ENCODE measurements around the gene TMBIM1.
A peak's percentile ranks its signal among the peaks of the same experiment; 100 is the strongest.

Gene TMBIM1

GRCh38 chr2:218326315-218326714 is 34.0 kb upstream of the TMBIM1 start:
- Histone ChIP-seq H3K4me3 (ENCODE audit: low read depth, low read length) (no peak overlapping the region), H3K9me3 (ENCODE audit: control insufficient read depth, insufficient read depth, low read depth, low read length) (no peaks in the 10 kb centered on the region), H3K36me3 (ENCODE audit: control insufficient read depth in 2 of 2, insufficient read depth in 1 of 2, low read length in 2 of 2) (no peaks in the 10 kb centered on the region), H3K4me1 (ENCODE audit: control insufficient read depth, insufficient read depth, low read length) (peaks cover 7% of the 10 kb centered on the region), H3K27ac (ENCODE audit: extremely low read depth, low read depth, low read length) (no peak overlapping the region)
- no peak for TF ChIP-seq KLF16 (tag by site-specific recombination; IDR thresholded peaks at IDR 0.05)
- no peak for TF ChIP-seq SCRT1 (tag by site-specific recombination; IDR thresholded peaks at IDR 0.05; ENCODE audit: borderline replicate concordance)
- TF ChIP-seq ZNF280C (tag by site-specific recombination; IDR thresholded peaks at IDR 0.05): no peak
- no peak for TF ChIP-seq ZNF555 (tag by site-specific recombination; conservative IDR thresholded peaks at IDR 0.05)
- TF ChIP-seq ZFHX2 (tag by site-specific recombination; conservative IDR thresholded peaks at IDR 0.05): no peak
- TF ChIP-seq ZNF394 (tag by site-specific recombination; IDR thresholded peaks at IDR 0.05; ENCODE audit: borderline replicate concordance): no peak
- no peak for TF ChIP-seq ZNF423 (tag by site-specific recombination; IDR thresholded peaks at IDR 0.05)
- ChIA-PET POLR2A (no interaction called here), CTCF (interaction anchor here (2.2 kb wide), 1 partner anchor 24 kb away, joined by 6 read pairs; no protein-coding TSS in a partner anchor)

GRCh38 chr2:218325566-218326160 is 33.4 kb upstream of the TMBIM1 start:
- 0 out of 2 replicates have a peak, but pooled peaks have one; percentile 21 for TF ChIP-seq ZNF600 (tag by site-specific recombination; IDR thresholded peaks at IDR 0.05)
- TF ChIP-seq FEZF1 (tag by site-specific recombination; IDR thresholded peaks at IDR 0.05): no peak
- no peak for TF ChIP-seq ZNF664 (tag by site-specific recombination; IDR thresholded peaks at IDR 0.05)
- TF ChIP-seq CTCF (tag by site-specific recombination; IDR thresholded peaks at IDR 0.05): no peak
- TF ChIP-seq ZBTB26 (tag by site-specific recombination; optimal IDR thresholded peaks at IDR 0.05): no peak
- TF ChIP-seq GLIS1 (tag by site-specific recombination; IDR thresholded peaks at IDR 0.05): peak; percentile 60
- no peak overlapping the region for H3K27ac ChIP-seq (ENCODE audit: extremely low read depth, low read depth, low read length)
- ChIA-PET CTCF (interaction anchor here (0.5 to 2.2 kb wide), 4 partner anchors 24 to 409 kb away, joined by 3 to 7 read pairs (median 6); partner anchors contain the start of gene CATIP), POLR2A (no interaction called here)
- no peaks in the 10 kb centered on the region for H3K9me3 ChIP-seq (ENCODE audit: control insufficient read depth, insufficient read depth, low read depth, low read length)
- H3K4me1 ChIP-seq (ENCODE audit: control insufficient read depth, insufficient read depth, low read length): peaks cover 7% of the 10 kb centered on the region
- no peaks in the 10 kb centered on the region for H3K36me3 ChIP-seq (ENCODE audit: control insufficient read depth in 2 of 2, insufficient read depth in 1 of 2, low read length in 2 of 2)
- H3K4me3 ChIP-seq (ENCODE audit: low read depth, low read length): no peak overlapping the region

- H3K27ac ChIP-seq (ENCODE audit: extremely low read depth, low read depth, low read length): peak overlapping the region; percentile 19; the same call in 1 of the 2 replicates
- CTCF ChIA-PET: interaction anchor here (0.6 to 1.8 kb wide), 4 partner anchors 22 to 69 kb away, joined by 3 to 13 read pairs (median 7); no protein-coding TSS in a partner anchor
- TF ChIP-seq ZBTB20 (tag by site-specific recombination; IDR thresholded peaks at IDR 0.05): peak; percentile 92
- no peak for TF ChIP-seq ZBTB21 (tag by site-specific recombination; IDR thresholded peaks at IDR 0.05)
- TF ChIP-seq ZNF223 (tag by site-specific recombination; IDR thresholded peaks at IDR 0.05): no peak
- peak; percentile 89 for TF ChIP-seq PRDM10 (tag by site-specific recombination; IDR thresholded peaks at IDR 0.05)
- no peak for TF ChIP-seq ZNF596 (tag by site-specific recombination; IDR thresholded peaks at IDR 0.05)
- no peak for TF ChIP-seq ZNF248 (tag by site-specific recombination; IDR thresholded peaks at IDR 0.05)
- TF ChIP-seq SP3 (tag by site-specific recombination; IDR thresholded peaks at IDR 0.05): peak; percentile 22
These were observed 31.5 kb upstream of the TMBIM1 start for GRCh38 chr2:218323526-218324472.

More at GRCh38 chr2:218323526-218324472, 31.5 kb upstream of the TMBIM1 start:
- Histone ChIP-seq H3K9me3 (ENCODE audit: control insufficient read depth, insufficient read depth, low read depth, low read length) (no peaks in the 10 kb centered on the region), H3K4me3 (ENCODE audit: low read depth, low read length) (peak overlapping the region; percentile 56), H3K36me3 (ENCODE audit: control insufficient read depth in 2 of 2, insufficient read depth in 1 of 2, low read length in 2 of 2) (no peaks in the 10 kb centered on the region), H3K4me1 (ENCODE audit: control insufficient read depth, insufficient read depth, low read length) (peaks cover 7% of the 10 kb centered on the region)
- POLR2A ChIA-PET: interaction anchor here (0.6 to 1.6 kb wide), 5 partner anchors 19 to 774 kb away, joined by 3 to 8 read pairs (median 4); no protein-coding TSS in a partner anchor
